Measurements from ENCODE around the gene APOO.

DNA sequence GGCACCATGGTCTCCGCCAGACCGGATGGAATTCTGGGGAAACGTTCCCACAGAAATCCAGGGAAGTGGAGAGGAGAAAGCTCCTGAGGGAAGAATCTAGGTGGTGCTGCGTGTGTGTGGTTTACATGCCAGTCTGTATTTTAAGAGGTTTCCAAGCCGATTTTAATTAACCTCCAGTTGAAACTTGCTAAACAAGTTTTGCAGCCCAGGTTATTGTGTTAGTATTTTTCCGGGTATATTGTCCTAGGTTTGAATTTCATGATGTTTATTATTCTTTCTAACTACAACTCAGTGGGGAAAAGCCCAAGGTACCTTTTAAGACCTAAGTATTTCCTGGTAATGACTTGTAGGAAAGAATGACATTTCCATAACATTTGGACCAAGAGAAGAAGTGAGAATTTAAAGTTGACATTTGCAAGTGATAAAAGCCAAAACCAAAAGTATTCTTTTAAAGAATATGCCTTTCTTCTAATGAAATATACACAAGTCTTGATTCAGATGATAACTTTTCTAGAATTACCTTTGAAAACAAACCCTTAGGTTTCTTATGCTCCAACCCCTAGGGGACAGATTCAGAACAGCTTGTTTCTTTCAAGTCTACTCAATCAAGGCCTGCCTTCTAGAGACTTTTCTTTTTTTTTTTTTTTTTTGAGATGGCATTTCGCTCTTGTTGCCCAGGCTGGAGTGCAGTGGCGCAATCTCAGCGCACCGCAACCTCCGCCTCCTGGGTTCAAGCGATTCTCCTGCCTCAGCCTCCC lies 110.2 kb downstream of the APOO start:
- TF ChIP-seq, protein P1, sequence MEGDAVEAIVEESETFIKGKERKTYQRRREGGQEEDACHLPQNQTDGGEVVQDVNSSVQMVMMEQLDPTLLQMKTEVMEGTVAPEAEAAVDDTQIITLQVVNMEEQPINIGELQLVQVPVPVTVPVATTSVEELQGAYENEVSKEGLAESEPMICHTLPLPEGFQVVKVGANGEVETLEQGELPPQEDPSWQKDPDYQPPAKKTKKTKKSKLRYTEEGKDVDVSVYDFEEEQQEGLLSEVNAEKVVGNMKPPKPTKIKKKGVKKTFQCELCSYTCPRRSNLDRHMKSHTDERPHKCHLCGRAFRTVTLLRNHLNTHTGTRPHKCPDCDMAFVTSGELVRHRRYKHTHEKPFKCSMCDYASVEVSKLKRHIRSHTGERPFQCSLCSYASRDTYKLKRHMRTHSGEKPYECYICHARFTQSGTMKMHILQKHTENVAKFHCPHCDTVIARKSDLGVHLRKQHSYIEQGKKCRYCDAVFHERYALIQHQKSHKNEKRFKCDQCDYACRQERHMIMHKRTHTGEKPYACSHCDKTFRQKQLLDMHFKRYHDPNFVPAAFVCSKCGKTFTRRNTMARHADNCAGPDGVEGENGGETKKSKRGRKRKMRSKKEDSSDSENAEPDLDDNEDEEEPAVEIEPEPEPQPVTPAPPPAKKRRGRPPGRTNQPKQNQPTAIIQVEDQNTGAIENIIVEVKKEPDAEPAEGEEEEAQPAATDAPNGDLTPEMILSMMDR (IDR thresholded peaks at IDR 0.05 in 8 of 11, conservative IDR thresholded peaks at IDR 0.05 in 3 of 11): no peak
- TF ChIP-seq POLR2AphosphoS5 (IDR thresholded peaks at IDR 0.05): no peak

All from spleen (tissue), 7 donors.